ENCODE results near the gene PTPRT.

- TF ChIP-seq, protein P1, sequence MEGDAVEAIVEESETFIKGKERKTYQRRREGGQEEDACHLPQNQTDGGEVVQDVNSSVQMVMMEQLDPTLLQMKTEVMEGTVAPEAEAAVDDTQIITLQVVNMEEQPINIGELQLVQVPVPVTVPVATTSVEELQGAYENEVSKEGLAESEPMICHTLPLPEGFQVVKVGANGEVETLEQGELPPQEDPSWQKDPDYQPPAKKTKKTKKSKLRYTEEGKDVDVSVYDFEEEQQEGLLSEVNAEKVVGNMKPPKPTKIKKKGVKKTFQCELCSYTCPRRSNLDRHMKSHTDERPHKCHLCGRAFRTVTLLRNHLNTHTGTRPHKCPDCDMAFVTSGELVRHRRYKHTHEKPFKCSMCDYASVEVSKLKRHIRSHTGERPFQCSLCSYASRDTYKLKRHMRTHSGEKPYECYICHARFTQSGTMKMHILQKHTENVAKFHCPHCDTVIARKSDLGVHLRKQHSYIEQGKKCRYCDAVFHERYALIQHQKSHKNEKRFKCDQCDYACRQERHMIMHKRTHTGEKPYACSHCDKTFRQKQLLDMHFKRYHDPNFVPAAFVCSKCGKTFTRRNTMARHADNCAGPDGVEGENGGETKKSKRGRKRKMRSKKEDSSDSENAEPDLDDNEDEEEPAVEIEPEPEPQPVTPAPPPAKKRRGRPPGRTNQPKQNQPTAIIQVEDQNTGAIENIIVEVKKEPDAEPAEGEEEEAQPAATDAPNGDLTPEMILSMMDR (IDR thresholded peaks at IDR 0.05), result no peak
- no peak for TF ChIP-seq POLR2A (IDR thresholded peaks at IDR 0.05)
Observed at GRCh38 chr20:43235998-43236397, 46.3 kb upstream of the PTPRT start.

Measured in ovary (tissue), 3 donors.